Uterus (tissue), 4 donors: Measurements from ENCODE around the gene DUSP1. TPM values are rescaled to one million over a fixed set of nuclear protein-coding genes. Genes with fewer than 3 reads are reported as not detected.
A peak's percentile ranks its signal among the peaks of the same experiment; 100 is the strongest.

Experiments used
- DNase-seq, 2 donors: peaks; one replicate each; pipeline ENCODE4 v3.0.0-alpha.2; 2019 to 2020
- H3K27ac ChIP-seq, 2 donors: fragments of 200-600 bp; sonication (generic); 1 replicate in 1 of 2; 2 replicates in 1 of 2; pipeline ENCODE4 v1.5.1; 2016 to 2018
- H3K27me3 ChIP-seq, 2 donors: fragments of 200-600 bp; sonication (generic); one replicate each; pipeline ENCODE4 v1.5.1; 2018 to 2019; ENCODE audit warnings: control low read depth in 1 of 2
- H3K36me3 ChIP-seq, 2 donors: fragments of 200-600 bp; sonication (generic); one replicate each; pipeline ENCODE4 v1.5.1; 2019; ENCODE audit warnings: control low read depth in 1 of 2
- H3K4me1 ChIP-seq, 2 donors: fragments of 200-600 bp; sonication (generic); one replicate each; pipeline ENCODE4 v1.5.1; 2018 to 2019; ENCODE audit warnings: control low read depth in 1 of 2
- H3K4me3 ChIP-seq, 2 donors: fragments of 200-600 bp; sonication (generic); 1 replicate in 1 of 2; 2 replicates in 1 of 2; pipeline ENCODE4 v1.5.1; 2018 to 2019; ENCODE audit warnings: mild to moderate bottlenecking in 1 of 2
- H3K9me3 ChIP-seq, 2 donors: fragments of 200-600 bp; sonication (generic); one replicate each; pipeline ENCODE4 v1.5.1; 2019; ENCODE audit warnings: control low read depth in 1 of 2
- POLR2A ChIP-seq, 2 donors: fragments of 450-650 bp; IDR thresholded peaks; one replicate each; pipeline ENCODE4 v1.6.1; 2016; ENCODE audit warnings: antibody characterized with exemption in 2 of 2, mild to moderate bottlenecking in 1 of 2, moderate library complexity in 1 of 2
- intact Hi-C: fragments of 100-400 bp; cut with DNase I; formaldehyde crosslinking; loops from one replicate; pipeline ENCODE4 v1.15.1; 2023; ENCODE audit warnings: low total_unique reads
- total RNA-seq, 4 donors: library from RNA; depleted of rRNA in 3 of 4; stranded (reverse); fragments of >200 nt in 3 of 4; gene quantifications; one replicate each; pipeline versions ENCODE4 v1.1.0 to v1.2.4, GENCODE V29; 2014 to 2023
- TF ChIP-seq, protein P1 (sequence below), 4 experiments: fragments of 200-600 bp in 2 of 4; fragments of 450-650 bp in 2 of 4; sonication (generic) in 2 of 4; IDR thresholded peaks; one replicate each; pipeline ENCODE4 v1.5.1; 2016 to 2019; ENCODE audit warnings: antibody characterized with exemption in 4 of 4, mild to moderate bottlenecking in 2 of 4, moderate library complexity in 1 of 4
- donor health status: DM: yes; HTN: yes; CAD: no.

Gene DUSP1
- total RNA-seq, 4 donors from 2014 or later, result 189 to 2,046 (median 515) TPM

DNA sequence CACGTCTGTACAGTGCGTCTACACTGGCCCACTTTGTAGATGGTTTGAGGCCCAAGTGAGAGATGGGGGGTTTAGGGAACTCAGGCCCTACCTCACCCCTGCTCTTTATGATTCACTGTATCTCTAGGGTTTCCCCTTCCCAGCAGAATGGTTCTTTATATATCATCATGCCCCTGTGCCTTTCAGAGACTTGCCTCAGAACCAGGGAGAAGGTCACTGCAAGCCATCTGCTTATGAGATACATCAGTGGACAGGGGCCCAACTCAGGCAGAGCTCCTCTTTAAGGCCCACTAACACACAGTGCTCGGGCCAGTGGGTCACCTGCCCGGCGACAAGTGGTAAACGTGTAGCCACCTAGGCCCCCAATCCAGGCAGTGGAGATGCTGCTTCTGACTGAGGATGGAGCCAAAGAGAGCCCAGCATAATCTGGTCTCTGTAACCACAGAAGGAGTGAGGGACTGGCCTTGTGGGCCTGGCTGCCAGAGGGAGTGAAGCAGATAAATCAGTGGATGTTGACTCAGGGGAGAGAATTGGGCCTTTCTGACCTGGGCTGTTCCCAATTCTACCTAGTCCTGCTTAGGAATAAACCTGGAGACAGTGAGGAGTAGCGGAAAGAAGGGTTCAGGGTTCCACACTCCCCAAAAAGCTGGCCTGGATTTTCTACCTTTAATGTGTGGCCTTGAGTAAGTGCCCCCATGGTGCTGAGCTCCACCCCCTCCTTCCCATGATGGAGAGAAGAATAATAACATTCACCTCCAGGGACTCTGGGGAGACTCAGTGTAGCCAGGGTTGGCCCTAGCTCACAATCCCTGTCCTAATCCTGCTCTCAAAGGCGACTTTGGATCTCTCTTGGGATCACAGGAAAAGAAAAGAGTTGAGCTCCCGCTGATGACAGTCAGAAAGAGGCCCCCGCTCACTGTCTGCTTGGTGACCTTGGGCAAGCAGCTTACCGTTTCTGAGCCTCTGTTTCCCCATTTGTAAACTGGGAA is 2.8 kb upstream of the DUSP1 start:
- Histone ChIP-seq H3K4me1 (peaks cover 0 to 11% of the 10 kb centered on the region in 2 donors), H3K36me3 (no peaks in the 10 kb centered on the region), H3K27me3 (no peaks in the 10 kb centered on the region), H3K27ac (peak overlapping the region; percentile 99), H3K9me3 (no peaks in the 10 kb centered on the region), H3K4me3 (no peak overlapping the region)
- TF ChIP-seq, protein P1, sequence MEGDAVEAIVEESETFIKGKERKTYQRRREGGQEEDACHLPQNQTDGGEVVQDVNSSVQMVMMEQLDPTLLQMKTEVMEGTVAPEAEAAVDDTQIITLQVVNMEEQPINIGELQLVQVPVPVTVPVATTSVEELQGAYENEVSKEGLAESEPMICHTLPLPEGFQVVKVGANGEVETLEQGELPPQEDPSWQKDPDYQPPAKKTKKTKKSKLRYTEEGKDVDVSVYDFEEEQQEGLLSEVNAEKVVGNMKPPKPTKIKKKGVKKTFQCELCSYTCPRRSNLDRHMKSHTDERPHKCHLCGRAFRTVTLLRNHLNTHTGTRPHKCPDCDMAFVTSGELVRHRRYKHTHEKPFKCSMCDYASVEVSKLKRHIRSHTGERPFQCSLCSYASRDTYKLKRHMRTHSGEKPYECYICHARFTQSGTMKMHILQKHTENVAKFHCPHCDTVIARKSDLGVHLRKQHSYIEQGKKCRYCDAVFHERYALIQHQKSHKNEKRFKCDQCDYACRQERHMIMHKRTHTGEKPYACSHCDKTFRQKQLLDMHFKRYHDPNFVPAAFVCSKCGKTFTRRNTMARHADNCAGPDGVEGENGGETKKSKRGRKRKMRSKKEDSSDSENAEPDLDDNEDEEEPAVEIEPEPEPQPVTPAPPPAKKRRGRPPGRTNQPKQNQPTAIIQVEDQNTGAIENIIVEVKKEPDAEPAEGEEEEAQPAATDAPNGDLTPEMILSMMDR (IDR thresholded peaks at IDR 0.05), result no peak
- no peak for TF ChIP-seq POLR2A (IDR thresholded peaks at IDR 0.05)
- intact Hi-C loops, result loop anchor here (10.0 kb wide), 2 partner anchors 91 to 131 kb away; no protein-coding TSS in a partner anchor
- DNase-seq, result peak; percentile 51 to 70

GRCh38 chr5:172772112-172772906 is 1.3 kb upstream of the DUSP1 start:
- H3K9me3 ChIP-seq, result no peaks in the 10 kb centered on the region
- peak overlapping the region; percentile 40 to 85 for H3K4me3 ChIP-seq
- H3K4me1 ChIP-seq, result peaks cover 0 to 3% of the 10 kb centered on the region in 2 donors
- no peaks in the 10 kb centered on the region for H3K27me3 ChIP-seq
- DNase-seq, result peak; percentile 92 to 93
- TF ChIP-seq, protein P1 (IDR thresholded peaks at IDR 0.05), result peak; percentile 70 to 82 (median 74)
- TF ChIP-seq POLR2A (IDR thresholded peaks at IDR 0.05), result peak; percentile 18 to 72
- H3K36me3 ChIP-seq, result no peaks in the 10 kb centered on the region
- peak overlapping the region; percentile 99 for H3K27ac ChIP-seq
- intact Hi-C loops, result loop anchor here (10.0 kb wide), 2 partner anchors 92 to 132 kb away; no protein-coding TSS in a partner anchor

DNA sequence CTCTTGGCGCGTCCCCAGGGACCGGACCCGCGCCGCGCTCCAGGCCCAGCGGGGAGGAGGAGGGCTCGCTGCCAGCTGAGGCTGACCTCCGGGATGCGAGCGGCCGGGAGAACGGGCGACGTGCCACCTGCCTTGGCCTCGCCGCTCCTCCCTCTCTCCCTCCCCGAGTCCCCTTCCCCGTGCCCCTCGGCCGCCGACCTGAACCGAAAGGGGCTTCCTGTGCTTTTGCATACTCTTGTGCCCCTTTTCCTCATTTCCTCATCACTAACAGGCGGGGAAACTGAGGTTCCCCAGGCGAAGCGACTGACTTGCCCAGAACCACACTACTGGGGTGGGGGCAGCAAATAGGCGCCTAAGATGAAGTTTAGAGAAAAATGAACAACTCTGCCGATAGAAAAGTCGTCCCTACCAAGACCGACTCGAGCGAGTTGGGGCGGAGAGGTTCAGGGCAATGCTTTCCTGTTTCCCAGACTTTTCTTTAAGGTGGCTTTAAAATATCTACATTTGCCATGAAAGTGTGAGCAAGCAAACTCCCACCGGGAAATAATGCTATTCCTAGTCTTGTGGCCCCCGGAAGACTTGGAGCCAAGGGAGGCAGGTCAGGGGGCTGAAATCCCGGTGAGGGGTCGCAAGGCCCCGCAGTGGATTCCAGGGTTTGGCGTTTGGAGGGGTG is 580 bp upstream of the DUSP1 start:
- Histone ChIP-seq H3K27me3 (no peaks in the 10 kb centered on the region), H3K4me3 (peak overlapping the region; percentile 40 to 85), H3K4me1 (peaks cover 0 to 3% of the 10 kb centered on the region in 2 donors), H3K36me3 (no peaks in the 10 kb centered on the region), H3K9me3 (no peaks in the 10 kb centered on the region), H3K27ac (peak overlapping the region; percentile 99)
- TF ChIP-seq POLR2A (IDR thresholded peaks at IDR 0.05), result no peak
- TF ChIP-seq, protein P1 (IDR thresholded peaks at IDR 0.05), result no peak
- intact Hi-C loops, result loop anchor here (10.0 kb wide), 2 partner anchors 93 to 133 kb away; no protein-coding TSS in a partner anchor
- no peak for DNase-seq

GRCh38 chr5:172770374-172770674 is 671 bp downstream of the DUSP1 start:
- DNase-seq, result peak in 1 of 2 donors; percentile 60
- TF ChIP-seq, protein P1 (IDR thresholded peaks at IDR 0.05), result no peak
- no peak for TF ChIP-seq POLR2A (IDR thresholded peaks at IDR 0.05)
- H3K4me1 ChIP-seq, result peaks cover 0 to 3% of the 10 kb centered on the region in 2 donors

More at GRCh38 chr5:172770374-172770674, 671 bp downstream of the DUSP1 start:
- H3K4me3 ChIP-seq, result peak overlapping the region; percentile 68 to 85
- no peaks in the 10 kb centered on the region for H3K36me3 ChIP-seq
- H3K27ac ChIP-seq, result peak overlapping the region; percentile 99
- H3K9me3 ChIP-seq, result no peaks in the 10 kb centered on the region
- H3K27me3 ChIP-seq, result no peaks in the 10 kb centered on the region
- intact Hi-C loops, result loop anchor here (10.0 kb wide), 2 partner anchors 94 to 134 kb away; no protein-coding TSS in a partner anchor
